Common myeloid progenitor, CD34-positive (primary cell): Measurements from ENCODE around the gene CACNA2D3.

Experiments used
- CTCF ChIA-PET: fragments of 350-600 bp; sonication (Branson Sonifier 250); formaldehyde crosslinking; loops from one replicate; lab custom pipeline; 2021; ENCODE audit warnings: antibody characterized with exemption; lab: Charles Lee
- POLR2A ChIA-PET: fragments of 350-600 bp; sonication (Branson Sonifier 250); formaldehyde crosslinking; loops from one replicate; lab custom pipeline; 2021; ENCODE audit warnings: antibody characterized with exemption; lab: Charles Lee
- DNase-seq, 3 donors: peaks; one replicate each; pipeline versions ENCODE4 v3.0.0 to v3.0.0-alpha.2; 2013
- H3K27ac ChIP-seq, 2 experiments: 1 replicate in 1 of 2; 2 replicates in 1 of 2; pipeline ENCODE4 v1.7.0; 2013; ENCODE audit warnings: inconsistent platforms in 2 of 2, low read length in 2 of 2, mild to moderate bottlenecking in 2 of 2, low read depth in 1 of 2, moderate library complexity in 1 of 2; ENCODE audit not compliant: severe bottlenecking in 2 of 2, insufficient read depth in 1 of 2, poor library complexity in 1 of 2
- H3K27me3 ChIP-seq, 5 experiments: replicated peaks in 2 of 5; 1 replicate in 3 of 5; 2 replicates in 2 of 5; pipeline versions ENCODE4 v1.6.1 to v1.7.0; 2013; ENCODE audit warnings: low read length in 4 of 5, mild to moderate bottlenecking in 2 of 5, moderate library complexity in 2 of 5, inconsistent platforms in 1 of 5; ENCODE audit not compliant: insufficient read depth in 5 of 5, control insufficient read depth in 4 of 5
- H3K36me3 ChIP-seq, 4 experiments: 1 replicate in 2 of 4; 2 replicates in 2 of 4; pipeline versions ENCODE4 v1.6.1 to v1.7.0; 2013; ENCODE audit warnings: low read length in 3 of 4, control low read depth in 1 of 4, mild to moderate bottlenecking in 1 of 4; ENCODE audit not compliant: control insufficient read depth in 4 of 4, insufficient read depth in 4 of 4
- H3K4me1 ChIP-seq, 4 experiments: 1 replicate in 3 of 4; 2 replicates in 1 of 4; pipeline versions ENCODE4 v1.6.1 to v1.7.1; 2013; ENCODE audit warnings: low read length in 3 of 4, mild to moderate bottlenecking in 3 of 4, control low read depth in 1 of 4, inconsistent platforms in 1 of 4, moderate library complexity in 1 of 4; ENCODE audit not compliant: control insufficient read depth in 4 of 4, insufficient read depth in 4 of 4; ENCODE audit errors: control extremely low read depth in 1 of 4
- H3K4me3 ChIP-seq, 7 experiments: 1 replicate in 4 of 7; 2 replicates in 3 of 7; pipeline versions ENCODE4 v1.5.1 to v1.7.0; 2013; ENCODE audit warnings: mild to moderate bottlenecking in 7 of 7, low read length in 6 of 7, moderate library complexity in 6 of 7, inconsistent platforms in 2 of 7, low read depth in 2 of 7, control low read depth in 1 of 7; ENCODE audit not compliant: insufficient read depth in 4 of 7, control insufficient read depth in 1 of 7; ENCODE audit errors: extremely low read depth in 1 of 7
- H3K9me3 ChIP-seq, 5 experiments: 1 replicate in 4 of 5; 2 replicates in 1 of 5; pipeline versions ENCODE4 v1.6.1 to v1.7.1; 2013; ENCODE audit warnings: low read length in 4 of 5, mild to moderate bottlenecking in 2 of 5, inconsistent platforms in 1 of 5, low read depth in 1 of 5, moderate library complexity in 1 of 5; ENCODE audit not compliant: control insufficient read depth in 4 of 5, insufficient read depth in 2 of 5; ENCODE audit errors: control extremely low read depth in 1 of 5
- WGBS: methylation state at CpG from one replicate; pipeline ENCODE4 v1.1.5; 2013; ENCODE audit not compliant: insufficient coverage; 5-methylcytosine and 5-hydroxymethylcytosine counted together

CACNA2D3 gene

DNA sequence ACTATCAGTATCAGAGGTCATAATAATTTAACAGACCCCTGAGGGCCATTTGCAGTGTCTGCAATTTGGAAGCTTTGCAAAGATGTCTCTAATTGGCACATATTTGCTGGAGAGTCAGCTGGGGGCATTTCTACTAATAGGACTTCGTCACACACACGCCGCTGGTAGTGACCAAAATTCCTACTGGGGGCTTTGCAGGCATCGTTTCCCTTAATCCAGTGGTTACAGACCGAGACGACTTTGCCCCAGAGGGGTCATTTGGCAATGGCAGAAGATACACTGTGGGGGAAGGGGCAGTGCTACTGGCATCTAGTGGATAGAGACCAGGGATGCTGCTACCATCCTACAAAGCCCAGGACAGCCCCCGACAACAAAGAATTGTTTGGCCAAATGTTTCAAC, 956.5 kb downstream of the CACNA2D3 start:
- POLR2A ChIA-PET = no interaction called here
- Histone ChIP-seq H3K27me3 (no peaks in the 10 kb centered on the region), H3K36me3 (no peaks in the 10 kb centered on the region), H3K9me3 (no peaks in the 10 kb centered on the region), H3K4me1 (no peaks in the 10 kb centered on the region), H3K4me3 (no peak overlapping the region), H3K27ac (no peak overlapping the region)
- CTCF ChIA-PET = no interaction called here
- DNase-seq = no peak
- WGBS = 74% methylated on average over 6 of the region's 7 CpGs

DNA sequence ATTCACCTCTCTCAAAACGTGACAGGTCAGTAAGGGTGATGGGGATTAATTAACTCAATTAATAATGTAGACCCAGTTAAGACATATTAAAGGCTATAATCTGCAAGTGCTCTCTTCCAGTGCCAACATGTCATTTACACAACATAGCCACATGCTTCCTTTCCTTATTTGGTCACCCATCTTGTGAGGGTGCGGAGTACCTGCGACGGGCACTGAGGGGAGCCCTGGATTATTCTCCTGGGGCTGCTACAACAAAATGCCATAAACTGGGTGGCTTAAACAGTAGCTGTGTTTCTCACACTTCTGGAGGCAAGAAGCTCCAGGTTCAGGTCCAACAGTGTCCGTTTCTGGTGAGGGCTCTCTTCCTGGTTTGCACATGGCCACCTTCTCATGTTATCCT, 962.9 kb downstream of the CACNA2D3 start:
- Histone ChIP-seq H3K27ac (no peak overlapping the region), H3K27me3 (no peaks in the 10 kb centered on the region), H3K4me1 (no peaks in the 10 kb centered on the region), H3K36me3 (no peaks in the 10 kb centered on the region), H3K4me3 (no peak overlapping the region), H3K9me3 (no peaks in the 10 kb centered on the region)
- CTCF ChIA-PET = no interaction called here
- 85% methylated on average over 4 of the region's 5 CpGs for WGBS
- DNase-seq = no peak
- POLR2A ChIA-PET = no interaction called here

DNA sequence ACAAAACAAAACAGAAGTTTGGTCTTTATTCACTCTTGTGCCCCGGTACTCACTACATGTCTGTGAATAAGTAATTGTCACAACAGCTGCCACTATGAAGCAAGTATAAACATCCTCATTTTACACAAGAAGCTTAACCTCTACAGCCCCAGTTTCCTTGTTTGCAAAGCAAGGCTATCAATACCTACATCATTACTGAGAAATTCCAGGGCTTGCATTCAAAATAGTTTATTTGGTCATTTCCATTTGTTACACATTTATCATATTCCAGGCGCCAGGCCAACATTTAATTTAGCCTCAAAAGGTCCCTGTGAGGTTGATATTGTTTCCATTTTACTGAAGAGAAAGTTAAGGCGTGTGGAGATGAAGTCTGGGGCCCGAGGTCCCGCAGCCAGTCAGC, 966.9 kb downstream of the CACNA2D3 start:
- 66% methylated on average over 4 of the region's 5 CpGs for WGBS
- no peaks in the 10 kb centered on the region for H3K27me3 ChIP-seq
- no peaks in the 10 kb centered on the region for H3K9me3 ChIP-seq
- no peak overlapping the region for H3K4me3 ChIP-seq
- ChIA-PET CTCF (no interaction called here), POLR2A (no interaction called here)
- H3K36me3 ChIP-seq = no peaks in the 10 kb centered on the region
- DNase-seq = no peak
- H3K4me1 ChIP-seq = no peaks in the 10 kb centered on the region
- no peak overlapping the region for H3K27ac ChIP-seq

- Histone ChIP-seq H3K27ac (no peak overlapping the region), H3K9me3 (no peaks in the 10 kb centered on the region), H3K36me3 (no peaks in the 10 kb centered on the region), H3K4me1 (no peaks in the 10 kb centered on the region), H3K27me3 (no peaks in the 10 kb centered on the region), H3K4me3 (no peak overlapping the region)
- 47% methylated on average over 4 of the region's 5 CpGs for WGBS
- DNase-seq = no peak
- ChIA-PET POLR2A (no interaction called here), CTCF (no interaction called here)
Measured at GRCh38 chr3:55090291-55090690, 967.9 kb downstream of the CACNA2D3 start.

- H3K4me3 ChIP-seq = no peak overlapping the region
- no peak for DNase-seq
- H3K4me1 ChIP-seq = no peaks in the 10 kb centered on the region
- CTCF ChIA-PET = no interaction called here
- WGBS = 97% methylated on average over 5 of the region's 5 CpGs
- H3K27ac ChIP-seq = no peak overlapping the region
- no peaks in the 10 kb centered on the region for H3K27me3 ChIP-seq
- H3K9me3 ChIP-seq = no peaks in the 10 kb centered on the region
- POLR2A ChIA-PET = no interaction called here
- no peaks in the 10 kb centered on the region for H3K36me3 ChIP-seq
Measured at GRCh38 chr3:55090746-55091145, 968.4 kb downstream of the CACNA2D3 start.

DNA sequence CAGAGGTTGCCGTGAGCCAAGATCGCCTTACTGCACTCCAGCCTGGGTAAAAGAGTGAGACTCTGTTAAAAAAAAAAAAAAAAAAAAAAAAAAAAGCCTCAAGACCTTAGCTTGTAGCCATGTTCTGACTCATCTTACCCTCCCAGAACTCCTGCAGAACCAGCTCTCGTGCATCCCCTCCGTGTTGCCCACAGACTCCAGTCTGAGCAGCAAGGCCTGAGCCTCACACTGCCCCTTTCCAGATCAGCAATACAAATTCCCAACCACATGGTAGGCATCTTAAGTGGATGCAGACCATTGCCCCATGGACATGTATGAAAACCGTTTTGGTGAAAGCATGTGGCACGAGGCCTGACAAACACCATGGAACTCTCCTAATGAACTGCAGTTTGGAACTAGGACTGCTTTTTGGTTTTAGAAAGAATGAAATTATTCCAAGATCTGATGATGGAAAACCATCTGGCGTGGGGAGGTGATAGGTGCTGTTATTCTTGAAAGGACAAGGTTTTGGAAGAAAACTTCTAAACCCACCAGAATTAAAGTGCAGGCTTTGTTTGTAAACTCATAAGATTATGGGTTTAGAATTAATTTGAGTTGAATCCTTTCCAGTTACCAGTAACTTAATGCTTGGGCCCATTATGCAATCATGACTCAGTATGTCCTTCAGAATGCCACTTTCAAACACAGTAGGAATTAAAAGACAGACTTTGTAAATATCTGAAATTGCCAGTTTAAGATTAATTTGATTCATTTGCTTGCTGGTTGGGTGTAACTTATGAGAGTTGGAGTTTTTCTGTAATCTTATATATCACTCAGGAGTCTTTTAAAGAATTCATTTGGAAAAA, 969.3 kb downstream of the CACNA2D3 start:
- whole genome bisulfite sequencing = 100% methylated on average over 5 of the region's 7 CpGs
- ChIA-PET CTCF (no interaction called here), POLR2A (no interaction called here)
- DNase-seq = no peak
- H3K4me1 ChIP-seq = no peaks in the 10 kb centered on the region
- H3K9me3 ChIP-seq = no peaks in the 10 kb centered on the region
- no peak overlapping the region for H3K27ac ChIP-seq
- H3K27me3 ChIP-seq = no peaks in the 10 kb centered on the region
- no peaks in the 10 kb centered on the region for H3K36me3 ChIP-seq
- no peak overlapping the region for H3K4me3 ChIP-seq

- POLR2A ChIA-PET = no interaction called here
- Histone ChIP-seq H3K27me3 (no peaks in the 10 kb centered on the region), H3K27ac (no peak overlapping the region), H3K4me1 (no peaks in the 10 kb centered on the region), H3K4me3 (no peak overlapping the region), H3K9me3 (peaks cover 0 to 3% (median 0%) of the 10 kb centered on the region in 5 experiments), H3K36me3 (no peaks in the 10 kb centered on the region)
- CTCF ChIA-PET = no interaction called here
- DNase-seq = no peak
Measured at GRCh38 chr3:55094676-55095075, 972.3 kb downstream of the CACNA2D3 start.
